Suprapubic skin (tissue), 4 donors: Measurements from ENCODE around the gene RPS6KA2. TPM values are rescaled to one million over a fixed set of nuclear protein-coding genes. Genes with fewer than 3 reads are reported as not detected.
"Not testable (repeated sequence)": the region's sequence is repeated elsewhere in the genome, so short reads cannot be mapped to it uniquely, and the experiment has no call there.

Source experiments
- DNase-seq, 2 donors: peaks; one replicate each; pipeline ENCODE4 v3.0.0-alpha.2; 2019; ENCODE audit warnings: low spot score in 2 of 2
- H3K27ac ChIP-seq: fragments of 200-600 bp; sonication (generic); one replicate; pipeline ENCODE4 v1.5.1; 2019
- H3K27me3 ChIP-seq: fragments of 200-600 bp; sonication (generic); one replicate; pipeline ENCODE4 v1.5.1; 2019
- H3K36me3 ChIP-seq: fragments of 200-600 bp; sonication (generic); one replicate; pipeline ENCODE4 v1.5.1; 2019
- H3K4me1 ChIP-seq: fragments of 200-600 bp; sonication (generic); one replicate; pipeline ENCODE4 v1.5.1; 2019
- H3K4me3 ChIP-seq: fragments of 200-600 bp; sonication (generic); one replicate; pipeline ENCODE4 v1.5.1; 2019; ENCODE audit warnings: mild to moderate bottlenecking
- H3K9me3 ChIP-seq: fragments of 200-600 bp; sonication (generic); one replicate; pipeline ENCODE4 v1.5.1; 2019
- CTCF ChIP-seq, 2 donors: fragments of 200-600 bp in 1 of 2; fragments of 450-650 bp in 1 of 2; sonication (generic) in 1 of 2; IDR thresholded peaks; one replicate each; pipeline ENCODE4 v1.5.1; 2016 to 2019; ENCODE audit warnings: antibody characterized with exemption in 2 of 2, mild to moderate bottlenecking in 1 of 2, moderate library complexity in 1 of 2
- EP300 ChIP-seq: sonication (generic); formaldehyde crosslinking; IDR thresholded peaks from one replicate; pipeline ENCODE4 v1.6.1; 2017; ENCODE audit warnings: antibody characterized with exemption
- POLR2A ChIP-seq, 2 donors: fragments of 450-650 bp; IDR thresholded peaks; one replicate each; pipeline ENCODE4 v1.6.1; 2017; ENCODE audit warnings: antibody characterized with exemption in 2 of 2, mild to moderate bottlenecking in 2 of 2, moderate library complexity in 2 of 2
- POLR2AphosphoS5 ChIP-seq, 3 donors: sonication (generic); formaldehyde crosslinking; IDR thresholded peaks; one replicate each; pipeline ENCODE4 v1.6.1; 2017; ENCODE audit warnings: antibody characterized with exemption in 3 of 3
- WGBS: methylation state at CpG from one replicate; pipeline ENCODE4 v1.1.5; 2018; 5-methylcytosine and 5-hydroxymethylcytosine counted together
- total RNA-seq, 4 donors: library from RNA; depleted of rRNA; stranded (reverse); fragments of >200 nt; gene quantifications; one replicate each; pipeline ENCODE4 v1.1.0, GENCODE V29; 2016

The RPS6KA2 gene
- total RNA-seq, 4 donors from 2014 or later, result 24.2 to 38.5 (median 32.3) TPM

- not testable (repeated sequence) for H3K27ac ChIP-seq, DNase-seq, H3K36me3 ChIP-seq, H3K4me3 ChIP-seq, H3K4me1 ChIP-seq, H3K9me3 ChIP-seq
- peaks cover 14% of the 10 kb centered on the region for H3K27me3 ChIP-seq
- peak; percentile 51 to 72 for TF ChIP-seq CTCF (IDR thresholded peaks at IDR 0.05)
- 38% methylated on average over 11 of the region's 16 CpGs for WGBS
Measured at GRCh38 chr6:166400649-166401250, 226.3 kb downstream of the RPS6KA2 start.

- WGBS, result 88% methylated on average over 2 of the region's 2 CpGs
- H3K4me1 ChIP-seq, result no peaks in the 10 kb centered on the region
- peaks cover 20% of the 10 kb centered on the region for H3K27me3 ChIP-seq
- no peak overlapping the region for H3K4me3 ChIP-seq
- H3K27ac ChIP-seq, result no peak overlapping the region
- no peaks in the 10 kb centered on the region for H3K9me3 ChIP-seq
- no peaks in the 10 kb centered on the region for H3K36me3 ChIP-seq
- TF ChIP-seq CTCF (IDR thresholded peaks at IDR 0.05) (no peak), EP300 (no peak), POLR2AphosphoS5 (IDR thresholded peaks at IDR 0.05) (no peak), POLR2A (IDR thresholded peaks at IDR 0.05) (no peak)
- no peak for DNase-seq
Measured at GRCh38 chr6:166400181-166400580, 226.9 kb downstream of the RPS6KA2 start.

GRCh38 chr6:166398348-166398747 is 228.7 kb downstream of the RPS6KA2 start:
- Histone ChIP-seq H3K4me1 (no peaks in the 10 kb centered on the region), H3K9me3 (no peaks in the 10 kb centered on the region), H3K27me3 (peaks cover 27% of the 10 kb centered on the region), H3K36me3 (no peaks in the 10 kb centered on the region), H3K27ac (no peak overlapping the region), H3K4me3 (no peak overlapping the region)
- TF ChIP-seq EP300 (no peak), POLR2A (IDR thresholded peaks at IDR 0.05) (no peak), POLR2AphosphoS5 (IDR thresholded peaks at IDR 0.05) (no peak), CTCF (IDR thresholded peaks at IDR 0.05) (no peak)
- 80% methylated on average over 3 of the region's 3 CpGs for WGBS
- no peak for DNase-seq

GRCh38 chr6:166397849-166398248 is 229.2 kb downstream of the RPS6KA2 start:
- H3K27me3 ChIP-seq, result peaks cover 27% of the 10 kb centered on the region

GRCh38 chr6:166395778-166396177 is 231.3 kb downstream of the RPS6KA2 start:
- TF ChIP-seq EP300, result no peak
- no peak for TF ChIP-seq POLR2AphosphoS5 (IDR thresholded peaks at IDR 0.05)
- TF ChIP-seq POLR2A (IDR thresholded peaks at IDR 0.05), result no peak
- no peak for TF ChIP-seq CTCF (IDR thresholded peaks at IDR 0.05)
- Histone ChIP-seq H3K36me3 (no peaks in the 10 kb centered on the region), H3K27ac (no peak overlapping the region), H3K27me3 (peaks cover 27% of the 10 kb centered on the region), H3K9me3 (no peaks in the 10 kb centered on the region), H3K4me3 (no peak overlapping the region), H3K4me1 (no peaks in the 10 kb centered on the region)
- no peak for DNase-seq
- 55% methylated on average over 6 of the region's 6 CpGs for WGBS

More at GRCh38 chr6:166397849-166398248, 229.2 kb downstream of the RPS6KA2 start:
- DNase-seq, result no peak
- no peak for TF ChIP-seq EP300
- Histone ChIP-seq H3K36me3 (no peaks in the 10 kb centered on the region), H3K9me3 (no peaks in the 10 kb centered on the region), H3K4me1 (no peaks in the 10 kb centered on the region), H3K27ac (no peak overlapping the region), H3K4me3 (no peak overlapping the region)
- 85% methylated on average over 1 of the region's 4 CpGs for WGBS

- H3K27ac ChIP-seq, result no peak overlapping the region
- H3K9me3 ChIP-seq, result no peaks in the 10 kb centered on the region
- TF ChIP-seq EP300, result no peak
- DNase-seq, result no peak
- H3K36me3 ChIP-seq, result no peaks in the 10 kb centered on the region
- H3K4me3 ChIP-seq, result no peak overlapping the region
- H3K4me1 ChIP-seq, result no peaks in the 10 kb centered on the region
- peaks cover 27% of the 10 kb centered on the region for H3K27me3 ChIP-seq
- WGBS, result 69% methylated on average over 6 of the region's 6 CpGs
Measured at GRCh38 chr6:166395351-166395750, 231.7 kb downstream of the RPS6KA2 start.
